ENCODE results near the gene NEURL1. TPM values are rescaled to one million over a fixed set of nuclear protein-coding genes. Genes with fewer than 3 reads are reported as not detected.

The NEURL1 gene
- total and polyA plus RNA-seq, 2 donors (not counting 1 experiment from before 2014, with no cell fraction given): 0.30 to 0.57 TPM

- intact Hi-C loops (cut with micrococcal nuclease): no loop called here
- Histone ChIP-seq H3K36me3 (replicated peaks in 1 of 2; ENCODE audit: control extremely low read depth in 1 of 2, control insufficient read depth in 1 of 2, extremely low read depth in 1 of 2, insufficient read depth in 2 of 2, low read length in 1 of 2) (no peaks in the 10 kb centered on the region), H2AFZ (ENCODE audit: insufficient read depth, low read depth, low read length, poor library complexity, severe bottlenecking) (no peak overlapping the region), H3K27ac (ENCODE audit: low read length in 2 of 2) (no peak overlapping the region), H4K20me1 (ENCODE audit: control insufficient read depth, insufficient read depth, low read length, poor library complexity, severe bottlenecking) (no peaks in the 10 kb centered on the region), H3K4me2 (replicated peaks; ENCODE audit: low read depth, low read length, poor library complexity, severe bottlenecking) (no peak overlapping the region), H3K9me3 (ENCODE audit: control extremely low read depth in 1 of 3, control insufficient read depth in 2 of 3, insufficient read depth in 1 of 3, low read length in 2 of 3) (no peaks in the 10 kb centered on the region), H3K4me3 (ENCODE audit: control extremely low read depth in 1 of 5, extremely low read depth in 1 of 5, insufficient read depth in 1 of 5, low read depth in 2 of 5, low read length in 4 of 5) (no peak overlapping the region), H3K79me2 (ENCODE audit: control insufficient read depth, insufficient read depth, low read length) (no peaks in the 10 kb centered on the region), H3K4me1 (ENCODE audit: control insufficient read depth in 2 of 2, insufficient read depth in 2 of 2, low read length in 2 of 2) (no peaks in the 10 kb centered on the region), H3K27me3 (replicated peaks in 1 of 4; ENCODE audit: control extremely low read depth in 1 of 4, control insufficient read depth in 3 of 4, insufficient read depth in 4 of 4, low read length in 3 of 4) (no peaks in the 10 kb centered on the region), H3K9ac (ENCODE audit: low read length) (no peak overlapping the region)
- POLR2A ChIA-PET: no interaction called here
- CTCF ChIA-PET: interaction anchor here (0.8 kb wide), 1 partner anchor 109 kb away, joined by 3 read pairs; no protein-coding TSS in a partner anchor
- Mint-ChIP-seq H3K9me3 (ENCODE audit: insufficient read depth) (no peaks in the 10 kb centered on the region), H3K27me3 (peaks cover 7% of the 10 kb centered on the region), H3K4me3 (no peak overlapping the region), H3K4me1 (no peaks in the 10 kb centered on the region), H3K27ac (no peak overlapping the region)
- no CpG with 5 or more reads among the region's 2 CpGs for WGBS (ENCODE audit: insufficient coverage)
- TF ChIP-seq CTCF (IDR thresholded peaks at IDR 0.05) (no peak), EZH2 (IDR thresholded peaks at IDR 0.05; ENCODE audit: borderline replicate concordance, insufficient read depth, low read depth, low read length, poor library complexity, severe bottlenecking) (no peak)
- DNase-seq: no peak
- no peak for ATAC-seq (ENCODE audit: low read depth)
Measured at GRCh38 chr10:103576862-103577261, 83.4 kb downstream of the NEURL1 start.

GRCh38 chr10:103578782-103579382, 85.4 kb downstream of the NEURL1 start:
- CTCF ChIA-PET: no interaction called here
- Histone ChIP-seq H3K4me2 (replicated peaks; ENCODE audit: low read depth, low read length, poor library complexity, severe bottlenecking) (no peak overlapping the region), H3K9ac (ENCODE audit: low read length) (no peak overlapping the region)

More at GRCh38 chr10:103578782-103579382, 85.4 kb downstream of the NEURL1 start:
- Histone ChIP-seq H3K27me3 (replicated peaks in 1 of 4; ENCODE audit: control extremely low read depth in 1 of 4, control insufficient read depth in 3 of 4, insufficient read depth in 4 of 4, low read length in 3 of 4) (no peaks in the 10 kb centered on the region), H3K79me2 (ENCODE audit: control insufficient read depth, insufficient read depth, low read length) (no peaks in the 10 kb centered on the region), H2AFZ (ENCODE audit: insufficient read depth, low read depth, low read length, poor library complexity, severe bottlenecking) (no peak overlapping the region), H4K20me1 (ENCODE audit: control insufficient read depth, insufficient read depth, low read length, poor library complexity, severe bottlenecking) (no peaks in the 10 kb centered on the region), H3K9me3 (ENCODE audit: control extremely low read depth in 1 of 3, control insufficient read depth in 2 of 3, insufficient read depth in 1 of 3, low read length in 2 of 3) (no peaks in the 10 kb centered on the region), H3K36me3 (replicated peaks in 1 of 2; ENCODE audit: control extremely low read depth in 1 of 2, control insufficient read depth in 1 of 2, extremely low read depth in 1 of 2, insufficient read depth in 2 of 2, low read length in 1 of 2) (no peaks in the 10 kb centered on the region), H3K4me1 (ENCODE audit: control insufficient read depth in 2 of 2, insufficient read depth in 2 of 2, low read length in 2 of 2) (peaks cover 0 to 2% of the 10 kb centered on the region in 2 donors), H3K4me3 (ENCODE audit: control extremely low read depth in 1 of 5, extremely low read depth in 1 of 5, insufficient read depth in 1 of 5, low read depth in 2 of 5, low read length in 4 of 5) (no peak overlapping the region), H3K27ac (ENCODE audit: low read length in 2 of 2) (no peak overlapping the region)
- DNase-seq (no peak), ATAC-seq (ENCODE audit: low read depth) (no peak)
- H3K27me3 Mint-ChIP-seq: peaks cover 2% of the 10 kb centered on the region
- no peak overlapping the region for H3K27ac Mint-ChIP-seq
- intact Hi-C loops (cut with micrococcal nuclease): no loop called here
- 78% methylated on average over 14 of the region's 15 CpGs for WGBS (ENCODE audit: insufficient coverage)
- H3K4me1 Mint-ChIP-seq: peaks cover 4% of the 10 kb centered on the region
- POLR2A ChIA-PET: no interaction called here
- TF ChIP-seq EZH2 (IDR thresholded peaks at IDR 0.05; ENCODE audit: borderline replicate concordance, insufficient read depth, low read depth, low read length, poor library complexity, severe bottlenecking) (no peak), CTCF (IDR thresholded peaks at IDR 0.05) (no peak)
- no peak overlapping the region for H3K4me3 Mint-ChIP-seq
- no peaks in the 10 kb centered on the region for H3K9me3 Mint-ChIP-seq (ENCODE audit: insufficient read depth)
